GM06990 (cell line): ENCODE data around the gene SYNGR4.
A peak's percentile ranks its signal among the peaks of the same experiment; 100 is the strongest.
"Not testable (repeated sequence)": the region's sequence is repeated elsewhere in the genome, so short reads cannot be mapped to it uniquely, and the experiment has no call there.

ENCODE experiments used
- DNase-seq: peaks from one replicate; pipeline ENCODE4 v3.0.0-alpha.2; 2011; ENCODE audit not compliant: insufficient read length; ENCODE audit errors: extremely low read depth
- H3K27me3 ChIP-seq: replicated peaks from 2 replicates; pipeline ENCODE4 v1.6.0; 2011; ENCODE audit warnings: low read length; ENCODE audit not compliant: control insufficient read depth, insufficient read depth
- H3K36me3 ChIP-seq: 2 replicates; pipeline ENCODE4 v1.5.1; 2011; ENCODE audit warnings: low read length; ENCODE audit not compliant: control insufficient read depth, insufficient read depth
- H3K4me3 ChIP-seq: replicated peaks from 2 replicates; pipeline ENCODE4 v1.5.1; 2011; ENCODE audit warnings: low read depth, mild to moderate bottlenecking, control low read depth, low read length
- CTCF ChIP-seq: IDR thresholded peaks from 2 replicates; pipeline ENCODE4 v1.5.1; 2011; ENCODE audit warnings: low read length, control low read depth, mild to moderate bottlenecking, inconsistent platforms; ENCODE audit not compliant: insufficient read depth, poor library complexity, severe bottlenecking

The SYNGR4 gene

GRCh38 chr19:48391100-48392005 lies 27.2 kb downstream of the SYNGR4 start, which contains the start of gene KDELR1:
Gene KDELR1, minus strand, starts transcription at chr19:48391551. Its CDS starts 193 bp downstream, at chr19:48391358.
- Histone ChIP-seq H3K36me3 (peaks cover 5% of the 10 kb centered on the region), H3K27me3 (peaks cover 3% of the 10 kb centered on the region; the same call in 1 of the 2 replicates), H3K4me3 (peak within 1 kb of the TSS; percentile 93)
- peak; percentile 81 for DNase-seq
- TF ChIP-seq CTCF: peak; percentile 99

- DNase-seq, H3K36me3 ChIP-seq: not testable (repeated sequence)
- peak overlapping the region; percentile 93; the same call in 1 of the 2 replicates for H3K4me3 ChIP-seq
Measured at GRCh38 chr19:48392006-48392344, 27.8 kb downstream of the SYNGR4 start.

DNA sequence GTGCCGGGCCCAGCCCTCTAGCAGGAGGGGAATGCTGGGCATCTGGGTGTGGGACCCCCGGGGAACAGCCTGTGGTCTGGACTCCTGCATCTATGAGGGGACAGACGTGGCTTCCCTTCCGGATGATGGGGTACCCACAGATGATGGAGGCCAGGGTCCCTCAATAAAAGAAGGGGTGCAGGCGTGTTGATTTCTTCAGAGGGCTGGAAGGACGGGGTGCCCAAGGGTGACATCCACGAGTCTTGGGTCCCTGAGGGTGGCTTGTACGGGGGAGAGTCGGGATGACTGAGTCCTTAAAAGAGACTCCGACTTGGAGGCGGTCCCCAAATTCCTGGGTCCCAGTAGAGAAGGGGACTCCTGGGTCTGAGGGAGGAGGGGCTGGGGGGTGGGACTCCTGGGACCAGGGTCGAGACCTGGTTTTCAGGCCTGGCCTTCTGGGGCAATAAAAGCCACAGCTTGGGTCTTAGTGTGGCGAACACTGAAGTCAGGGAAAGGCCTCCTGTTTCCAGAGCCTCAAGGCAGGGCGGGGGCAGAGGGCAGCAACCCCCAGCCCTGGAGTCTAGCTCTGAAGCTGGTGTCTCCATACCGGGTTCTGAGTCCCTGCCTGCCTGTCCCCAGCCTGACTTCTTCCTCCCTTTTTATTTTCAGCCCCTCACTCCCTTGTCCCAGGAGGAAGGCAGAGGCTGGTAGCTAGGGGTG lies 28.8 kb downstream of the SYNGR4 start:
- Histone ChIP-seq H3K4me3 (no peak overlapping the region), H3K27me3 (peaks cover 3% of the 10 kb centered on the region), H3K36me3 (peaks cover 2% of the 10 kb centered on the region)
- TF ChIP-seq CTCF: no peak
- DNase-seq: no peak

More at GRCh38 chr19:48392006-48392344, 27.8 kb downstream of the SYNGR4 start:
- H3K27me3 ChIP-seq: not testable (repeated sequence)

DNA sequence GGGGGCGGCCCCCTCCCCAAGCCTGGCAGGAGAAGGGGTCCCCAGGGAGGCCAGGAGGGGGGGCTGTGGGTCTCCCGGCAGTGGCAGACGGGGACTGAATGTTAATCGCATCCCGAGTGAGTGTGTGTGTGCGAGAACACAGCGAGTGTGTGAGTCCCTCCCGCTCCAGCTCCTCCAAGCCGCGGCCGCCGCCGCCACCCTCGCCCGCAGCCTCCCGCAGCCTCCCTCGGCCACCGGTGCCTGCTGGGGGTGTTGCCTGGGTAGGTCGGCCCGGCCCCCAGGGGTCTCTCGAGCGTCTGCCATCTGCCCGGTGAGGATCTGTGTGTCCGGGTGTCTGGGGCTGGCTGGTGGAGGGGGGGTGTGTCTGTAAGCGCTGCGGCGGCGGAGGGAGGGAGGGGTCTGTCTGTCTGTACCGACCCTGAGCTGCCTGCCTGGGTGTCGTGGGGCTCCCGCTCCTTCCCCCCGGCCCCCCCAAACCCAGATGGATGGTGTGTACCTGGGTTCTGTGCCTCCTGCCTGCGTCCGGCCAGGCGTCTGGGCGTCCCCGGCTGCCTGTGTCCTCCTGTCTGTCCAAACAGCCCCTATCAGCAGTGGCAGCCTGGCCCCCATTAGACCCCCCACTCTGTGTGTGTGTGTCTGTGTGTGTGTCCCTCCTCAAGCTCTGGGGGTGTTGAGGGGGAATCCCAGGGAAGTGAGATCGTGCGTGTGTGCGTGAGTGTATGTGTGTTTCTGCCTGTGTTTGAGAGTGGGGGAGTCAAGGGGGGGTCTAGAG lies 29.6 kb downstream of the SYNGR4 start, which contains the start of gene GRIN2D:
Gene GRIN2D (plus strand): TSS at position 110 of the 772 bp plus-strand sequence. CDS start 4,725 bp downstream, outside the sequence.
- H3K36me3 ChIP-seq: 0 out of 2 replicates have a peak, but pooled peaks cover 2% of the 10 kb centered on the region
- H3K27me3 ChIP-seq: peaks cover 3% of the 10 kb centered on the region
- DNase-seq: no peak
- peak; percentile 2 for TF ChIP-seq CTCF
- no peak within 1 kb of the TSS for H3K4me3 ChIP-seq

DNA sequence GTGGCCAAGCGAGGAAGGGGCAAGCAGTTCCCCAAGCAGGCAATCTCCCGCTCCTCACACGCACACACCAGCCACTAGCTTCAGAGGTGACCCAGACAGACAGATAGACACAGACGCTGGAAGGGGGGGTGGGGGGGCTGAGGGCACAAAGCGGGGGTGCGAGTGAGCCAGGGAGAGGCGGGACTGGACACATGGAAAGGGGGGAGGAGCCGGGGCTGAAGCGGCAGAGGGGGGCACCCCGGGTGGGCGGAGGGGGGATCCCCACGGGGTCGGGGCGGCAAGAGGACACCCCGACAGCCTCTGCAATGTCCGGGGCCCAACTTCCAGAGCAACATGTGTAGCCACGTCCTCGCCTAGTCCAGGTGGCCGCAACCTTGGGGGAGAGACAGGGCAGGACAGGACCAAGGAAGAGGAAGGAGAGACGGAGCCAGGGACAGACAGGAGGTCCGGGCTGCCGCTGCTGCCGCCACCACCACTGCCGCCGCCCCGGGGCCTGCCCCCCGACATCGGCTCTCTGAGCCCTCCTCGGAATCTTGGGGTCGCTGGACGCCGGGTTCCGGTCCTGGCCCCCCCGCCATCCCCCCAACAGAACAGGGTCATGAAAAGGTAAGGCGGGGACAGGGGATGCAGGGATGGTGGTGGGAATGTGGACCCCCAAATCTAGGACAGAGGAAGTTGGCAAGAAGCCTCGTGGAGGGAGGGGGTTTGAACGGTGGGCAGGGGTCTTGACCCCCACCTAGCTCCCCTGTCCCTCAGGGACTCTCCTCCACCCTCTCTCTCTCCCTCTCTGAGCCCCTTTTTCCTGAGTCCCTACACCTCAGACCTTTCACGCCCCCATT lies 30.4 kb downstream of the SYNGR4 start:
- H3K27me3 ChIP-seq: peaks cover 3% of the 10 kb centered on the region
- no peak for DNase-seq

More for the DNA sequence above, 30.4 kb downstream of the SYNGR4 start:
- H3K36me3 ChIP-seq: no peaks in the 10 kb centered on the region
- no peak overlapping the region for H3K4me3 ChIP-seq
- TF ChIP-seq CTCF: no peak
